Mucosa of descending colon (tissue), 3 donors: ENCODE measurements around the gene PDK3. TPM values are rescaled to one million over a fixed set of nuclear protein-coding genes. Genes with fewer than 3 reads are reported as not detected.

Experiments
- ATAC-seq: fragments of 200-7000 bp; cut with Tn5 transposase; one replicate; pipeline ENCODE4 v1.9.1; 2020; ENCODE audit warnings: mild to moderate bottlenecking, moderate library complexity
- DNase-seq, 3 donors: peaks; one replicate each; pipeline ENCODE4 v3.0.0-alpha.2; 2020
- H3K36me3 ChIP-seq: fragments of 200-600 bp; one replicate; pipeline ENCODE4 v1.8.0; 2021; ENCODE audit warnings: low read depth, mild to moderate bottlenecking
- H3K4me1 ChIP-seq: fragments of 200-600 bp; one replicate; pipeline ENCODE4 v1.8.0; 2021; ENCODE audit warnings: low read depth, mild to moderate bottlenecking
- H3K4me3 ChIP-seq: fragments of 200-600 bp; one replicate; pipeline ENCODE4 v1.8.0; 2021; ENCODE audit warnings: mild to moderate bottlenecking
- H3K9me3 ChIP-seq: fragments of 200-600 bp; one replicate; pipeline ENCODE4 v1.8.0; 2021; ENCODE audit warnings: mild to moderate bottlenecking
- intact Hi-C, 2 donors: fragments of 100-400 bp; cut with DNase I in 1 of 2; cut with micrococcal nuclease in 1 of 2; formaldehyde crosslinking; loops; one replicate each; pipeline versions ENCODE4 v1.11.0 to v1.11.1; 2022; cut with DNase I, micrococcal nuclease
- total RNA-seq, 3 donors: library from RNA; stranded (reverse); fragmentation: NEBNext Ultra II Directional in 2 of 3; extraction: Animal tissue kit (Norgen Biotek cat#: 25700) in 2 of 3; gene quantifications; one replicate each; pipeline versions ENCODE4 v1.2.1 to v1.2.4, GENCODE V29; 2021 to 2023
- TF ChIP-seq, protein P1 (sequence below): fragments of 200-600 bp; IDR thresholded peaks from one replicate; pipeline ENCODE4 v1.8.0; 2022; ENCODE audit warnings: antibody characterized with exemption, mild to moderate bottlenecking
- donor health status: DM: no; HTN: no; CAD: no; lungs with moderate emphysema.
- donor health status: DM: no; HTN: no; CAD: no.
- donor health status: DM: no; HTN: yes; CAD: no.

PDK3 gene
- total RNA-seq, 3 donors from 2014 or later, result 15.7 to 47.1 (median 20.0) TPM

DNA sequence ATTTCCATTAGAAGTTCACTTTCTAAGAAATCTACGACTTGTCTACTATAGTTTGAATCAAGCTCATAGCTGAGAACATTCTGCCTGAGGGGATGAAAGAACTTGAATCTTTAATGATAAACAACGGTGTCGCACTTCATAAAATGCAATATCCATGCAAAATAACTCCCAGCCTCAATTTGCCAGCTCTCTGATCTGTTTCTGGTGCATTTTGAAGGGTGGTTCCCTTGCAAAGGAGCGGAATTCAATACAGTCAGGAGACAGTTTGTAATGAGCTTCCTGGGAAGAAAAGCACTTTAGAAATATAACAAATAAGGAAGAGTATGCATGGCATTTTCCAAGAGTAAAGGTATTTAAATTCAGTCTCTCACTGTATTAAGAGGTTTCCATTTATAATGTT lies 102.1 kb downstream of the PDK3 start:
- ATAC-seq (no peak), DNase-seq (no peak)
- Histone ChIP-seq H3K9me3 (no peaks in the 10 kb centered on the region), H3K36me3 (no peaks in the 10 kb centered on the region), H3K4me1 (no peaks in the 10 kb centered on the region), H3K4me3 (no peak overlapping the region)
- intact Hi-C loops, result no loop called here
- TF ChIP-seq, protein P1, sequence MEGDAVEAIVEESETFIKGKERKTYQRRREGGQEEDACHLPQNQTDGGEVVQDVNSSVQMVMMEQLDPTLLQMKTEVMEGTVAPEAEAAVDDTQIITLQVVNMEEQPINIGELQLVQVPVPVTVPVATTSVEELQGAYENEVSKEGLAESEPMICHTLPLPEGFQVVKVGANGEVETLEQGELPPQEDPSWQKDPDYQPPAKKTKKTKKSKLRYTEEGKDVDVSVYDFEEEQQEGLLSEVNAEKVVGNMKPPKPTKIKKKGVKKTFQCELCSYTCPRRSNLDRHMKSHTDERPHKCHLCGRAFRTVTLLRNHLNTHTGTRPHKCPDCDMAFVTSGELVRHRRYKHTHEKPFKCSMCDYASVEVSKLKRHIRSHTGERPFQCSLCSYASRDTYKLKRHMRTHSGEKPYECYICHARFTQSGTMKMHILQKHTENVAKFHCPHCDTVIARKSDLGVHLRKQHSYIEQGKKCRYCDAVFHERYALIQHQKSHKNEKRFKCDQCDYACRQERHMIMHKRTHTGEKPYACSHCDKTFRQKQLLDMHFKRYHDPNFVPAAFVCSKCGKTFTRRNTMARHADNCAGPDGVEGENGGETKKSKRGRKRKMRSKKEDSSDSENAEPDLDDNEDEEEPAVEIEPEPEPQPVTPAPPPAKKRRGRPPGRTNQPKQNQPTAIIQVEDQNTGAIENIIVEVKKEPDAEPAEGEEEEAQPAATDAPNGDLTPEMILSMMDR, result no peak

DNA sequence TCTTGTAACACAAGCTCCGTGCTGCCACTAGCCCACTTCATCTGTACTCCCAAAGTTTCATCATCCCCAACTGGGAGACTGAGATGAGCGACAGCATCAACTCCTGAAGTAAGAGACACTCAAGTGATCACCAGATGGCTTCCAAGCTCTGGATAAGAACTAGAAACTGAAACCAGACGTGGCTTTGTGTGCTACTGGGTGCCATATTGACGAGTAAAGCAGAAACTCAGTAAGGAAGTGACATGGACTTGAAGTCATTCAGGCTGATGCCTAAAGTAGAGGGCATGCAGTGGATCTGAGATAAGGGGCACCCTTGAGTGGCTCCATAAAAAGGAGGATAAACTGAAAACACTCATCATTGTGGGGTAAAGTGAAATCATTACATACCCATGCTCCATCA lies 109.7 kb downstream of the PDK3 start:
- TF ChIP-seq, protein P1, result no peak
- DNase-seq, result no peak
- Histone ChIP-seq H3K4me1 (no peaks in the 10 kb centered on the region), H3K4me3 (no peak overlapping the region), H3K9me3 (no peaks in the 10 kb centered on the region), H3K36me3 (no peaks in the 10 kb centered on the region)
- ATAC-seq, result no peak
- intact Hi-C loops, result no loop called here

DNA sequence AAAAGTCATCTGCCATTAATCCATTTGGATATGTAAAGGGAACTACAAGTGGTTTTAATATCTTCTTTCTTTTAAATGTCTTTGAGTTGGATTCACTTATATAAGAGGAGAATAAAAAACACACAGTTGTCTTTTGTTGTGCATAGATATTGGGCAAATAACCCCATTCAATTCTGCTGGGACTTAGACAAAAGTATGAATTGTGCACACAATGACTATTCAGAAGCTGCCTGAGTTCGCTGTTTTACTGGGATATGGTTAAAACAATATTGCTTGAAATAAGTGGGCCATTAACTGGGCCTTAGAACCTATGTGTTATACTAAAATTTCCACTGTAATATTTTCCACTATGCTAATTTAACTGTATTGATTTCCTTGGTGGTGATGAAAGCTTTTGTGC lies 110.4 kb downstream of the PDK3 start:
- intact Hi-C loops, result no loop called here
- TF ChIP-seq, protein P1, result no peak

DNA sequence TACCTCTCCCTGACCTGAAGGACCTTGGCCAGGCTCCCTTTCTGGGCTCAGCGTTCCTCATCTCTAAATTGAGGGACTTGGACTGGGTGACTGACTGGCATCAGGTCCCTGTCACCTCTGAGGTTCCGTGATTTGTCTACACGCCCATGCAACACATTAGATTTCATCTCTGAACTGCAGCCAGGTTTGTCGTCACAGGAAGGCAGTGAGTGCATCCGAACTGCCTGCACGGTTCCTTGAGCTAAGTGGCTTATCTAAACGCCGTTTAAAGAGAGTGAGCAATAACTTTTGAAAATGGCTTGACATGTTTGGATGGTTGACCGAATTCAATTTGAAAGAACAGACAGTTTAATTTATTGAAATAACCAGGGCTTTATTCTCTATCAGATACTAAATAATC lies 112.0 kb downstream of the PDK3 start:
- no peak overlapping the region for H3K4me3 ChIP-seq
- TF ChIP-seq, protein P1, result no peak
- DNase-seq, result no peak
- H3K9me3 ChIP-seq, result no peaks in the 10 kb centered on the region
- ATAC-seq, result no peak
- no peaks in the 10 kb centered on the region for H3K36me3 ChIP-seq
- no peaks in the 10 kb centered on the region for H3K4me1 ChIP-seq
- intact Hi-C loops, result no loop called here

More for the DNA sequence above, 110.4 kb downstream of the PDK3 start:
- no peak for ATAC-seq
- Histone ChIP-seq H3K9me3 (no peaks in the 10 kb centered on the region), H3K36me3 (no peaks in the 10 kb centered on the region), H3K4me1 (no peaks in the 10 kb centered on the region), H3K4me3 (no peak overlapping the region)
- no peak for DNase-seq

Other genes with a start within 250 kb of the PDK3 start
- gene SUPT20HL2, start 151.2 kb upstream of the PDK3 start, total RNA-seq, result under 1 TPM in 1 of 3 donors, not detected in 2; 0.12 TPM
- under 1 TPM in 1 of 3 donors, not detected in 2; 0.35 TPM for gene SUPT20HL1, start 104.6 kb upstream of the PDK3 start, total RNA-seq
- 1 to 10 TPM in 1 of 3 donors, under 1 TPM in 1, not detected in 1; 0.39 to 2.4 TPM for gene PCYT1B, start 182.1 kb downstream of the PDK3 start, total RNA-seq
- 10 to 100 TPM; 11.5 to 14.4 (median 12.5) TPM for gene POLA1, start 228.6 kb downstream of the PDK3 start, total RNA-seq